Caco-2 (cell line): ENCODE measurements around the gene KRT6C. TPM values are rescaled to one million over a fixed set of nuclear protein-coding genes. Genes with fewer than 3 reads are reported as not detected.

ENCODE experiments used
- BruUV-seq: library from RNA; stranded (reverse); fragments of 400-500 nt; replicated peaks from 2 replicates; lab custom pipeline; 2021; lab: Mats Ljungman, UMichigan
- CTCF ChIA-PET: fragments of 300-600 bp; sonication (Branson Sonifier 250); formaldehyde crosslinking; loops from one replicate; lab custom pipeline; 2022; ENCODE audit warnings: antibody characterized with exemption; lab: Charles Lee
- POLR2A ChIA-PET: fragments of 300-600 bp; sonication (Branson Sonifier 250); formaldehyde crosslinking; loops from one replicate; lab custom pipeline; 2022; ENCODE audit warnings: antibody characterized with exemption; lab: Charles Lee
- DNase-seq, 2 experiments: peaks; one replicate each; pipeline versions ENCODE4 v3.0.0 to v3.0.0-alpha.2; 2020 to 2022
- H3K27me3 ChIP-seq: replicated peaks from 2 replicates; pipeline ENCODE4 v1.6.0; 2011; ENCODE audit warnings: low read length; ENCODE audit not compliant: control insufficient read depth, insufficient read depth
- H3K36me3 ChIP-seq: 2 replicates; pipeline ENCODE4 v1.5.1; 2011; ENCODE audit warnings: low read length; ENCODE audit not compliant: control insufficient read depth, insufficient read depth
- H3K4me1 ChIP-seq: fragments of 250-450 bp; sonication (Bioruptor Pico); 2 replicates; pipeline ENCODE4 v1.5.1; 2020; ENCODE audit warnings: mild to moderate bottlenecking
- H3K4me3 ChIP-seq: 2 replicates; pipeline ENCODE4 v1.5.1; 2011; ENCODE audit warnings: low read depth, mild to moderate bottlenecking, control low read depth, low read length
- H3K9me3 ChIP-seq: fragments of 250-450 bp; sonication (Bioruptor Pico); 2 replicates; pipeline ENCODE4 v1.5.1; 2020; ENCODE audit warnings: mild to moderate bottlenecking, moderate library complexity
- H3K27ac Mint-ChIP-seq: one replicate; pipeline ENCODE4 v1.8.0; 2022; ENCODE audit warnings: mixed read lengths; ENCODE audit not compliant: unreplicated experiment
- H3K27me3 Mint-ChIP-seq: one replicate; pipeline ENCODE4 v1.8.0; 2022; ENCODE audit warnings: mixed read lengths; ENCODE audit not compliant: insufficient read depth, unreplicated experiment
- H3K36me3 Mint-ChIP-seq: one replicate; pipeline ENCODE4 v1.8.0; 2022; ENCODE audit warnings: mild to moderate bottlenecking, mixed read lengths; ENCODE audit not compliant: insufficient read depth, unreplicated experiment
- H3K4me1 Mint-ChIP-seq: one replicate; pipeline ENCODE4 v1.8.0; 2022; ENCODE audit warnings: low read depth, mixed read lengths; ENCODE audit not compliant: unreplicated experiment
- H3K4me3 Mint-ChIP-seq: one replicate; pipeline ENCODE4 v1.8.0; 2022; ENCODE audit warnings: mild to moderate bottlenecking, moderate library complexity, mixed read lengths; ENCODE audit not compliant: unreplicated experiment
- H3K9me3 Mint-ChIP-seq: one replicate; pipeline ENCODE4 v1.8.0; 2022; ENCODE audit warnings: mixed read lengths; ENCODE audit not compliant: unreplicated experiment
- CTCF ChIP-seq, 2 experiments: fragments of 200-600 bp in 1 of 2; IDR thresholded peaks; 1 replicate in 1 of 2; 2 replicates in 1 of 2; pipeline versions ENCODE4 v1.5.1 to v1.8.0; 2011 to 2022; ENCODE audit warnings: antibody characterized with exemption in 1 of 2, control low read depth in 1 of 2, inconsistent platforms in 1 of 2, low read depth in 1 of 2, low read length in 1 of 2, mild to moderate bottlenecking in 1 of 2, moderate library complexity in 1 of 2; ENCODE audit not compliant: insufficient read depth in 1 of 2, severe bottlenecking in 1 of 2, unreplicated experiment in 1 of 2
- intact Hi-C: fragments of 100-400 bp; cut with micrococcal nuclease; formaldehyde crosslinking; loops from one replicate; pipeline ENCODE4 v1.10.0; 2022; ENCODE audit not compliant: unreplicated experiment
- total RNA-seq: library from RNA; stranded (reverse); gene quantifications from 2 replicates; pipeline ENCODE4 v1.2.3, GENCODE V29; 2022

Gene KRT6C
- total RNA-seq, 1 experiment from 2014 or later, result not detected

GRCh38 chr12:52425466-52425865, 48.1 kb downstream of the KRT6C start:
- POLR2A ChIA-PET, result no interaction called here
- no peaks in the 10 kb centered on the region for H3K9me3 ChIP-seq
- no peaks in the 10 kb centered on the region for H3K9me3 Mint-ChIP-seq
- peaks cover 6% of the 10 kb centered on the region; the same call in 1 of the 2 replicates for H3K4me1 ChIP-seq
- DNase-seq, result no peak
- intact Hi-C loops, result no loop called here
- no peak overlapping the region for H3K4me3 ChIP-seq
- TF ChIP-seq CTCF (IDR thresholded peaks at IDR 0.05; ENCODE audit: insufficient read depth in 1 of 2, low read depth in 1 of 2, low read length in 1 of 2, severe bottlenecking in 1 of 2, unreplicated experiment in 1 of 2), result no peak
- no peaks in the 10 kb centered on the region for H3K36me3 Mint-ChIP-seq
- BruUV-seq, result no TSS peak
- CTCF ChIA-PET, result no interaction called here
- no peak overlapping the region for H3K4me3 Mint-ChIP-seq
- no peaks in the 10 kb centered on the region for H3K27me3 ChIP-seq
- peaks cover 6% of the 10 kb centered on the region for H3K4me1 Mint-ChIP-seq
- peaks cover 4% of the 10 kb centered on the region for H3K27me3 Mint-ChIP-seq
- H3K36me3 ChIP-seq, result no peaks in the 10 kb centered on the region
- H3K27ac Mint-ChIP-seq, result no peak overlapping the region

GRCh38 chr12:52423661-52424500, 49.7 kb downstream of the KRT6C start:
- Mint-ChIP-seq H3K4me1 (peaks cover 6% of the 10 kb centered on the region), H3K9me3 (no peaks in the 10 kb centered on the region), H3K4me3 (no peak overlapping the region), H3K27ac (no peak overlapping the region), H3K36me3 (no peaks in the 10 kb centered on the region), H3K27me3 (peaks cover 1% of the 10 kb centered on the region)
- no TSS peak for BruUV-seq
- no peak for DNase-seq
- ChIA-PET POLR2A (no interaction called here), CTCF (no interaction called here)
- no peak for TF ChIP-seq CTCF (IDR thresholded peaks at IDR 0.05; ENCODE audit: insufficient read depth in 1 of 2, low read depth in 1 of 2, low read length in 1 of 2, severe bottlenecking in 1 of 2, unreplicated experiment in 1 of 2)
- H3K36me3 ChIP-seq, result no peaks in the 10 kb centered on the region
- H3K4me3 ChIP-seq, result no peak overlapping the region
- H3K9me3 ChIP-seq, result no peaks in the 10 kb centered on the region
- intact Hi-C loops, result no loop called here
- H3K27me3 ChIP-seq, result no peaks in the 10 kb centered on the region
- peaks cover 6% of the 10 kb centered on the region; the same call in 1 of the 2 replicates for H3K4me1 ChIP-seq

GRCh38 chr12:52423035-52423434, 50.6 kb downstream of the KRT6C start:
- Mint-ChIP-seq H3K4me1 (peaks cover 6% of the 10 kb centered on the region), H3K4me3 (no peak overlapping the region), H3K27me3 (no peaks in the 10 kb centered on the region), H3K27ac (no peak overlapping the region), H3K9me3 (no peaks in the 10 kb centered on the region), H3K36me3 (no peaks in the 10 kb centered on the region)
- no peaks in the 10 kb centered on the region for H3K36me3 ChIP-seq
- CTCF ChIA-PET, result no interaction called here
- no peaks in the 10 kb centered on the region for H3K27me3 ChIP-seq
- intact Hi-C loops, result no loop called here
- no TSS peak for BruUV-seq
- POLR2A ChIA-PET, result no interaction called here
- H3K4me3 ChIP-seq, result no peak overlapping the region
- DNase-seq, result no peak
- no peaks in the 10 kb centered on the region for H3K9me3 ChIP-seq
- TF ChIP-seq CTCF (IDR thresholded peaks at IDR 0.05; ENCODE audit: insufficient read depth in 1 of 2, low read depth in 1 of 2, low read length in 1 of 2, severe bottlenecking in 1 of 2, unreplicated experiment in 1 of 2), result no peak
- peaks cover 6% of the 10 kb centered on the region; the same call in 1 of the 2 replicates for H3K4me1 ChIP-seq
